ENCODE data around the gene DHX16.
A peak's percentile ranks its signal among the peaks of the same experiment; 100 is the strongest.
"Not testable (repeated sequence)": the region's sequence is repeated elsewhere in the genome, so short reads cannot be mapped to it uniquely, and the experiment has no call there.

The DHX16 gene

GRCh38 chr6:30678964-30679726 lies 6.3 kb upstream of the DHX16 start:
- peak; percentile 67 for DNase-seq (ENCODE audit: low read depth)

- DNase-seq (ENCODE audit: low read depth), result no peak
These were observed 4.0 kb upstream of the DHX16 start for GRCh38 chr6:30676660-30677285.

- no peak for DNase-seq (ENCODE audit: low read depth)
These were observed 1.9 kb downstream of the DHX16 start for GRCh38 chr6:30670760-30671527.

GRCh38 chr6:30666300-30666699 lies 6.5 kb downstream of the DHX16 start:
- DNase-seq (ENCODE audit: low read depth), result not testable (repeated sequence)

- no peak for DNase-seq (ENCODE audit: low read depth)
These were observed 7.6 kb downstream of the DHX16 start for GRCh38 chr6:30664994-30665767.

- not testable (repeated sequence) for DNase-seq (ENCODE audit: low read depth)
These were observed 14.9 kb downstream of the DHX16 start for GRCh38 chr6:30657922-30658321.

GRCh38 chr6:30657454-30657853 lies 15.4 kb downstream of the DHX16 start:
- peak; percentile 51 for DNase-seq (ENCODE audit: low read depth)

- no peak for DNase-seq (ENCODE audit: low read depth)
These were observed 16.3 kb downstream of the DHX16 start for GRCh38 chr6:30656513-30656912.

GRCh38 chr6:30655743-30656094 lies 17.1 kb downstream of the DHX16 start:
- DNase-seq (ENCODE audit: low read depth), result no peak

- no peak for DNase-seq (ENCODE audit: low read depth)
These were observed 17.7 kb downstream of the DHX16 start for GRCh38 chr6:30654798-30655742.

GRCh38 chr6:30651143-30651542 lies 21.7 kb downstream of the DHX16 start:
- no peak for DNase-seq (ENCODE audit: low read depth)

- DNase-seq (ENCODE audit: low read depth), result peak; percentile 10
These were observed 25.3 kb downstream of the DHX16 start for GRCh38 chr6:30647242-30648116.

- peak; percentile 84 for DNase-seq (ENCODE audit: low read depth)
These were observed 26.2 kb downstream of the DHX16 start, which contains the start of gene C6orf136 for GRCh38 chr6:30646450-30647241. Gene C6orf136, plus strand, starts transcription at chr6:30647133. Its CDS starts 99 bp downstream, at chr6:30647232.

GRCh38 chr6:30645989-30646388 lies 26.8 kb downstream of the DHX16 start:
- DNase-seq (ENCODE audit: low read depth), result no peak

- DNase-seq (ENCODE audit: low read depth), result no peak
These were observed 28.0 kb downstream of the DHX16 start for GRCh38 chr6:30644769-30645168.

GRCh38 chr6:30643656-30644055 lies 29.1 kb downstream of the DHX16 start:
- no peak for DNase-seq (ENCODE audit: low read depth)

- no peak for DNase-seq (ENCODE audit: low read depth)
These were observed 31.8 kb downstream of the DHX16 start for GRCh38 chr6:30641048-30641447.

- DNase-seq (ENCODE audit: low read depth), result no peak
These were observed 32.3 kb downstream of the DHX16 start for GRCh38 chr6:30640481-30640880.

GRCh38 chr6:30635834-30636233 lies 37.0 kb downstream of the DHX16 start:
- DNase-seq (ENCODE audit: low read depth), result no peak
